ENCODE results near the gene ME3. TPM values are rescaled to one million over a fixed set of nuclear protein-coding genes. Genes with fewer than 3 reads are reported as not detected.

ME3 gene
- polyA plus RNA-seq, 1 donor (not counting 4 experiments of a cell fraction or from before 2014, with no cell fraction given) = 1.0 TPM

- no peak overlapping the region for H3K4me3 ChIP-seq (ENCODE audit: control insufficient read depth in 2 of 3, extremely low read depth in 1 of 3, insufficient read depth in 2 of 3, low read depth in 1 of 3, low read length in 3 of 3)
- TF ChIP-seq, protein P1, sequence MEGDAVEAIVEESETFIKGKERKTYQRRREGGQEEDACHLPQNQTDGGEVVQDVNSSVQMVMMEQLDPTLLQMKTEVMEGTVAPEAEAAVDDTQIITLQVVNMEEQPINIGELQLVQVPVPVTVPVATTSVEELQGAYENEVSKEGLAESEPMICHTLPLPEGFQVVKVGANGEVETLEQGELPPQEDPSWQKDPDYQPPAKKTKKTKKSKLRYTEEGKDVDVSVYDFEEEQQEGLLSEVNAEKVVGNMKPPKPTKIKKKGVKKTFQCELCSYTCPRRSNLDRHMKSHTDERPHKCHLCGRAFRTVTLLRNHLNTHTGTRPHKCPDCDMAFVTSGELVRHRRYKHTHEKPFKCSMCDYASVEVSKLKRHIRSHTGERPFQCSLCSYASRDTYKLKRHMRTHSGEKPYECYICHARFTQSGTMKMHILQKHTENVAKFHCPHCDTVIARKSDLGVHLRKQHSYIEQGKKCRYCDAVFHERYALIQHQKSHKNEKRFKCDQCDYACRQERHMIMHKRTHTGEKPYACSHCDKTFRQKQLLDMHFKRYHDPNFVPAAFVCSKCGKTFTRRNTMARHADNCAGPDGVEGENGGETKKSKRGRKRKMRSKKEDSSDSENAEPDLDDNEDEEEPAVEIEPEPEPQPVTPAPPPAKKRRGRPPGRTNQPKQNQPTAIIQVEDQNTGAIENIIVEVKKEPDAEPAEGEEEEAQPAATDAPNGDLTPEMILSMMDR (optimal IDR thresholded peaks at IDR 0.05 in 1 of 3, IDR thresholded peaks at IDR 0.05 in 1 of 3, conservative IDR thresholded peaks at IDR 0.05 in 1 of 3; ENCODE audit: extremely low read depth in 1 of 3, insufficient read depth in 2 of 3, low read length in 3 of 3) = no peak
- no peak for TF ChIP-seq EZH2 (IDR thresholded peaks at IDR 0.05; ENCODE audit: low read length)
- H3K4me2 ChIP-seq (ENCODE audit: control insufficient read depth, extremely low read depth, insufficient read depth, low read depth, low read length) = no peak overlapping the region
- no peak for DNase-seq (ENCODE audit: low read depth, low spot score)
- H3K27ac ChIP-seq (ENCODE audit: control insufficient read depth, insufficient read depth, low read length) = no peak overlapping the region
- H2AFZ ChIP-seq (ENCODE audit: control insufficient read depth, low read length) = no peak overlapping the region
- no peaks in the 10 kb centered on the region for H3K9me3 ChIP-seq (ENCODE audit: control insufficient read depth, low read depth, low read length)
- no peaks in the 10 kb centered on the region for H4K20me1 ChIP-seq (ENCODE audit: control insufficient read depth, extremely low read depth, insufficient read depth, low read length)
- no peak overlapping the region for H3K9ac ChIP-seq (ENCODE audit: control insufficient read depth, extremely low read depth, insufficient read depth, low read length)
- no peaks in the 10 kb centered on the region for H3K9me1 ChIP-seq (ENCODE audit: control insufficient read depth, extremely low read depth, insufficient read depth, low read length)
- no peaks in the 10 kb centered on the region for H3K36me3 ChIP-seq (ENCODE audit: control insufficient read depth in 2 of 2, extremely low read depth in 1 of 2, insufficient read depth in 2 of 2, low read length in 2 of 2)
- no peaks in the 10 kb centered on the region for H3K27me3 ChIP-seq (ENCODE audit: control insufficient read depth, extremely low read depth, insufficient read depth, low read length)
- H3K79me2 ChIP-seq (ENCODE audit: control insufficient read depth, insufficient read depth, low read length) = no peaks in the 10 kb centered on the region
- H3K4me1 ChIP-seq (ENCODE audit: control insufficient read depth, extremely low read depth, insufficient read depth, low read length) = peaks cover 7% of the 10 kb centered on the region
- dilution Hi-C loops (cut with MboI; ENCODE audit: extremely low pct_ligation_motif_present, low sequenced_read_pairs) = no loop called here
- FAIRE-seq = no peak
Measured at GRCh38 chr11:86587264-86588193, 84.9 kb downstream of the ME3 start.

- no peaks in the 10 kb centered on the region for H3K36me3 ChIP-seq (ENCODE audit: control insufficient read depth in 2 of 2, extremely low read depth in 1 of 2, insufficient read depth in 2 of 2, low read length in 2 of 2)
- no peaks in the 10 kb centered on the region for H3K27me3 ChIP-seq (ENCODE audit: control insufficient read depth, extremely low read depth, insufficient read depth, low read length)
- H2AFZ ChIP-seq (ENCODE audit: control insufficient read depth, low read length) = no peak overlapping the region
- H3K4me3 ChIP-seq (ENCODE audit: control insufficient read depth in 2 of 3, extremely low read depth in 1 of 3, insufficient read depth in 2 of 3, low read depth in 1 of 3, low read length in 3 of 3) = no peak overlapping the region
- no peaks in the 10 kb centered on the region for H3K9me1 ChIP-seq (ENCODE audit: control insufficient read depth, extremely low read depth, insufficient read depth, low read length)
- no peak overlapping the region for H3K9ac ChIP-seq (ENCODE audit: control insufficient read depth, extremely low read depth, insufficient read depth, low read length)
- H3K4me2 ChIP-seq (ENCODE audit: control insufficient read depth, extremely low read depth, insufficient read depth, low read depth, low read length) = no peak overlapping the region
- H3K4me1 ChIP-seq (ENCODE audit: control insufficient read depth, extremely low read depth, insufficient read depth, low read length) = no peaks in the 10 kb centered on the region
- TF ChIP-seq, protein P1 (optimal IDR thresholded peaks at IDR 0.05 in 1 of 3, IDR thresholded peaks at IDR 0.05 in 1 of 3, conservative IDR thresholded peaks at IDR 0.05 in 1 of 3; ENCODE audit: extremely low read depth in 1 of 3, insufficient read depth in 2 of 3, low read length in 3 of 3) = no peak
- TF ChIP-seq EZH2 (IDR thresholded peaks at IDR 0.05; ENCODE audit: low read length) = no peak
- DNase-seq (ENCODE audit: low read depth, low spot score) (no peak), FAIRE-seq (no peak)
- dilution Hi-C loops (cut with MboI; ENCODE audit: extremely low pct_ligation_motif_present, low sequenced_read_pairs) = no loop called here
- H4K20me1 ChIP-seq (ENCODE audit: control insufficient read depth, extremely low read depth, insufficient read depth, low read length) = no peaks in the 10 kb centered on the region
- H3K27ac ChIP-seq (ENCODE audit: control insufficient read depth, insufficient read depth, low read length) = no peak overlapping the region
- no peaks in the 10 kb centered on the region for H3K9me3 ChIP-seq (ENCODE audit: control insufficient read depth, low read depth, low read length)
- no peaks in the 10 kb centered on the region for H3K79me2 ChIP-seq (ENCODE audit: control insufficient read depth, insufficient read depth, low read length)
Measured at GRCh38 chr11:86586307-86586706, 86.1 kb downstream of the ME3 start.
